Endodermal cell (in vitro differentiated cells): ENCODE data around the gene TMEM175. TPM values are rescaled to one million over a fixed set of nuclear protein-coding genes. Genes with fewer than 3 reads are reported as not detected.
A peak's percentile ranks its signal among the peaks of the same experiment; 100 is the strongest.

Source experiments
- DNase-seq: peaks from one replicate; pipeline ENCODE4 v3.0.0-alpha.2; 2017
- H3K27ac ChIP-seq: 2 replicates; pipeline ENCODE4 v1.5.1; 2013; ENCODE audit warnings: mild to moderate bottlenecking, low read depth, low read length, moderate library complexity
- H3K27me3 ChIP-seq: 2 replicates; pipeline ENCODE4 v1.6.1; 2013; ENCODE audit warnings: mild to moderate bottlenecking, low read length, moderate library complexity; ENCODE audit not compliant: insufficient read depth, control insufficient read depth, poor library complexity, severe bottlenecking
- H3K36me3 ChIP-seq: 2 replicates; pipeline ENCODE4 v1.7.0; 2013; ENCODE audit warnings: mild to moderate bottlenecking, low read length, moderate library complexity; ENCODE audit not compliant: control insufficient read depth, insufficient read depth
- H3K4me1 ChIP-seq: one replicate; pipeline ENCODE4 v1.7.0; 2013; ENCODE audit warnings: low read length; ENCODE audit not compliant: control insufficient read depth, insufficient read depth
- H3K4me3 ChIP-seq: 2 replicates; pipeline ENCODE4 v1.5.1; 2013; ENCODE audit warnings: mild to moderate bottlenecking, low read length, moderate library complexity
- H3K9ac ChIP-seq: 2 replicates; pipeline ENCODE4 v1.6.1; 2013; ENCODE audit warnings: mild to moderate bottlenecking, low read length, moderate library complexity; ENCODE audit not compliant: poor library complexity, severe bottlenecking; ENCODE audit errors: extremely low read depth
- H3K9me3 ChIP-seq: 2 replicates; pipeline ENCODE4 v1.6.1; 2013; ENCODE audit warnings: mild to moderate bottlenecking, low read length, moderate library complexity; ENCODE audit not compliant: control insufficient read depth
- H3K27ac Mint-ChIP-seq: 2 replicates; pipeline ENCODE4 v1.8.0; 2020; ENCODE audit warnings: mixed read lengths
- H3K27me3 Mint-ChIP-seq: 2 replicates; pipeline ENCODE4 v1.8.0; 2021; ENCODE audit warnings: mild to moderate bottlenecking, mixed read lengths; ENCODE audit not compliant: insufficient read depth
- H3K36me3 Mint-ChIP-seq: 2 replicates; pipeline ENCODE4 v1.8.0; 2020; ENCODE audit warnings: low read depth, mixed read lengths
- H3K4me1 Mint-ChIP-seq: 2 replicates; pipeline ENCODE4 v1.8.0; 2020; ENCODE audit warnings: mixed read lengths
- H3K4me3 Mint-ChIP-seq: 2 replicates; pipeline ENCODE4 v1.8.0; 2020; ENCODE audit warnings: mild to moderate bottlenecking, moderate library complexity, mixed read lengths
- H3K9me3 Mint-ChIP-seq: 2 replicates; pipeline ENCODE4 v1.8.0; 2020; ENCODE audit warnings: mild to moderate bottlenecking, mixed read lengths
- WGBS, 2 experiments: methylation state at CpG; one replicate each; pipeline versions ENCODE4 v1.1.5 to v1.1.7; 2013; ENCODE audit warnings: missing lambda C conversion rate in 2 of 2, mixed read lengths in 1 of 2; ENCODE audit not compliant: insufficient coverage in 1 of 2, insufficient read length in 1 of 2; 5-methylcytosine and 5-hydroxymethylcytosine counted together
- total RNA-seq, 2 donors: library from RNA; stranded (reverse); fragmentation: NEBNext Ultra II Directional in 1 of 2; extraction: Animal tissue kit (Norgen Biotek cat#: 25700) in 1 of 2; gene quantifications; 2 replicates in 1 of 2; 3 replicates in 1 of 2; pipeline ENCODE4 v1.2.1, GENCODE V29; 2021
- TF ChIP-seq, protein P1 (sequence below): fragments of 200-600 bp; sonication (generic); conservative IDR thresholded peaks from 2 replicates; pipeline ENCODE4 v1.5.0; 2021; ENCODE audit warnings: antibody characterized with exemption, mild to moderate bottlenecking

Gene TMEM175
- total RNA-seq, 2 donors from 2014 or later = 15.9 to 23.0 TPM

DNA sequence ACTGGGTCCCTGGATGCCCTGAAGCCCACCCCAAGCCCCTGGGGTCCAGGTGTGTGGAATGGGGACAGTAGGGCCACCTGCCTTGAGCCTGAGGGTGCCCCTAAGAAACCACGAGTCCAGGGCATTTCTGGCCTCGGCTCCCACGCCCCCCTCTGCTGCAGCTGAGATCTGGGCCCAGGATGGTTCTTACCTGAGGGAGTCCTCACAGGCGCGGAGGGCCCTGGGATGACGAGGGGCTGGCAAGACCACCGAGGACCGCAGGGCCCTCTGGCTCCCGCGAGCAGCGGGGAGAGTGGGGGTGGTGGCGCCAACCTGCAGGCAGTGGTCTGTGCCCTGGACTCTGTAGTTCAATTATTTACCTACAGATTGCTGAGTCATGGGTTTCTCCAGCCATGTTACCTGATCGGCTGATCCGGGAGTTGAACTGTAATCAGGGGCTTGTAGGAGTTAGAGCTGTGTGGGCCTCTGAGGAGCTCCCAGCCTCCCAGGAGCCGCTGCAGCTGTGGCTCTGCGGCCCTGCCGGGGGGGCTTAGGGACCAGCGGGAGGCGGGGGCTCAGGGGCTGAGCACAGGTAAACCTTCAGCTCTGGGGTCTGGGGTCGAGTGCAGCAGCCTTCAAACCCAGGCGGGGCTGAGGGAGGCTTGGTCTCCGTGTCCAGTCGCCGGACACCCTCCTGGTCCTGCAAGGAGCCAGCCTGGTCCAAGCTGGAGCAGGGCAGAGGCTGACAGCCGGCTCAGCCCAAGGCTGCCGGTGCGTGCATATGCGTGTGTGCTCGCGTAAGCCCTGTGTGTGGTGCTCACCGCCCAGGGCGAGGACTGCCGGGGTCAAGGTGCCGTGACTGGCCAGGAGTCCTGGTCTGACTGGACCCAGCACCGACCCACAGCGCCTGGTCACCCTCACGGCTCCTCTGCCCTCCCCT, 61.1 kb downstream of the TMEM175 start, which contains the start of gene SLC26A1:
SLC26A1 (minus strand) TSS at position 294 of the 919 bp plus-strand sequence. CDS start 1,701 bp downstream, outside the sequence.
- H3K36me3 ChIP-seq = no peaks in the 10 kb centered on the region
- H3K9me3 ChIP-seq = no peaks in the 10 kb centered on the region
- no peak within 1 kb of the TSS for H3K9ac ChIP-seq
- no peaks in the 10 kb centered on the region for H3K9me3 Mint-ChIP-seq
- peaks cover 4% of the 10 kb centered on the region for H3K4me1 Mint-ChIP-seq
- TF ChIP-seq, protein P1, sequence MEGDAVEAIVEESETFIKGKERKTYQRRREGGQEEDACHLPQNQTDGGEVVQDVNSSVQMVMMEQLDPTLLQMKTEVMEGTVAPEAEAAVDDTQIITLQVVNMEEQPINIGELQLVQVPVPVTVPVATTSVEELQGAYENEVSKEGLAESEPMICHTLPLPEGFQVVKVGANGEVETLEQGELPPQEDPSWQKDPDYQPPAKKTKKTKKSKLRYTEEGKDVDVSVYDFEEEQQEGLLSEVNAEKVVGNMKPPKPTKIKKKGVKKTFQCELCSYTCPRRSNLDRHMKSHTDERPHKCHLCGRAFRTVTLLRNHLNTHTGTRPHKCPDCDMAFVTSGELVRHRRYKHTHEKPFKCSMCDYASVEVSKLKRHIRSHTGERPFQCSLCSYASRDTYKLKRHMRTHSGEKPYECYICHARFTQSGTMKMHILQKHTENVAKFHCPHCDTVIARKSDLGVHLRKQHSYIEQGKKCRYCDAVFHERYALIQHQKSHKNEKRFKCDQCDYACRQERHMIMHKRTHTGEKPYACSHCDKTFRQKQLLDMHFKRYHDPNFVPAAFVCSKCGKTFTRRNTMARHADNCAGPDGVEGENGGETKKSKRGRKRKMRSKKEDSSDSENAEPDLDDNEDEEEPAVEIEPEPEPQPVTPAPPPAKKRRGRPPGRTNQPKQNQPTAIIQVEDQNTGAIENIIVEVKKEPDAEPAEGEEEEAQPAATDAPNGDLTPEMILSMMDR = no peak
- no peaks in the 10 kb centered on the region for H3K4me1 ChIP-seq
- DNase-seq = no peak
- H3K27me3 Mint-ChIP-seq = peaks cover 24% of the 10 kb centered on the region
- no peak within 1 kb of the TSS for H3K4me3 ChIP-seq
- H3K4me3 Mint-ChIP-seq = no peak within 1 kb of the TSS
- no peak within 1 kb of the TSS for H3K27ac Mint-ChIP-seq
- no peak within 1 kb of the TSS for H3K27ac ChIP-seq
- peaks cover 2% of the 10 kb centered on the region for H3K36me3 Mint-ChIP-seq
- WGBS, 2 experiments = 91 to 96% methylated on average over 17 to 37 of the region's 37 CpGs
- peaks cover 31% of the 10 kb centered on the region for H3K27me3 ChIP-seq

DNA sequence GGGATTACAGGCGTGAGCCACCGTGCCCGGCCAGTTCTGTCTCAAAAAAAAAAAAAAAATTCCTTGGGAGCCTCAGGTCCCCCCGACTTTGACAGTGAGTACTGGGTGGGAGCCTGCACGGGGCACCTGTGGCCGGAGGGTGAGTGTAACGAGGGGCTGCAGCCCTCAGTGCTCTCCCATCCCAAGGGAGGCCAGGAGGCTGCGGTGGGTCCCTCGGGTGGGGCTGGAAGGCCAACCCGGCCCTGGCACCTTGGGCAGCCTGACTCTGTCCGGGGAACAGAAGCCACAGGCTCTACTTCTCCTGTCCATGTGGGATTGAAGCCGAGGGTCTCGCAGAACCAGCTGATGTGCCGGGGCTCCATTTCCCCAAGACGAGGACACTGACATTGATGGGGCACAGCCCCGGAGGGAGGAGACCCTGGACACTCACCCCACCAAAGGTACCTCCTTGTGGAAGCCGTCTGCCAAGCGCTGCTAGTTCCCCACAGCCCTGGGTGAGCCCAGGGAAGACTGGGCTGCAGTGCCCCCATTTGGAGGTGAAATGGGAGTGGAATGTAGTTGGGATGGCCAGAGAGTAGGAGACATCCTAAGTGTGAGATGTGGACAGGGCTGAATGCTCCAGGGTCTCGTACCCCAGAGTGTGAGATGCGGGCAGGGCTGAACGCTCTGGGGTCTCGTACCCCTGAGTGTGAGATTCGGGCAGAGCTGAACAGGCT, 63.2 kb downstream of the TMEM175 start:
- no peaks in the 10 kb centered on the region for H3K9me3 Mint-ChIP-seq
- no peaks in the 10 kb centered on the region for H3K36me3 ChIP-seq
- 90 to 95% methylated on average over 11 to 23 of the region's 23 CpGs for WGBS, 2 experiments
- DNase-seq = no peak
- no peaks in the 10 kb centered on the region for H3K36me3 Mint-ChIP-seq
- no peak overlapping the region for H3K4me3 Mint-ChIP-seq
- H3K9me3 ChIP-seq = no peaks in the 10 kb centered on the region
- H3K4me3 ChIP-seq = no peak overlapping the region
- H3K27me3 Mint-ChIP-seq = peaks cover 42% of the 10 kb centered on the region
- no peak overlapping the region for H3K27ac ChIP-seq
- TF ChIP-seq, protein P1 = peak; percentile 31
- no peak overlapping the region for H3K27ac Mint-ChIP-seq
- H3K4me1 Mint-ChIP-seq = peaks cover 4% of the 10 kb centered on the region
- H3K27me3 ChIP-seq = peaks cover 52% of the 10 kb centered on the region
- no peaks in the 10 kb centered on the region for H3K4me1 ChIP-seq
- no peak overlapping the region for H3K9ac ChIP-seq

DNA sequence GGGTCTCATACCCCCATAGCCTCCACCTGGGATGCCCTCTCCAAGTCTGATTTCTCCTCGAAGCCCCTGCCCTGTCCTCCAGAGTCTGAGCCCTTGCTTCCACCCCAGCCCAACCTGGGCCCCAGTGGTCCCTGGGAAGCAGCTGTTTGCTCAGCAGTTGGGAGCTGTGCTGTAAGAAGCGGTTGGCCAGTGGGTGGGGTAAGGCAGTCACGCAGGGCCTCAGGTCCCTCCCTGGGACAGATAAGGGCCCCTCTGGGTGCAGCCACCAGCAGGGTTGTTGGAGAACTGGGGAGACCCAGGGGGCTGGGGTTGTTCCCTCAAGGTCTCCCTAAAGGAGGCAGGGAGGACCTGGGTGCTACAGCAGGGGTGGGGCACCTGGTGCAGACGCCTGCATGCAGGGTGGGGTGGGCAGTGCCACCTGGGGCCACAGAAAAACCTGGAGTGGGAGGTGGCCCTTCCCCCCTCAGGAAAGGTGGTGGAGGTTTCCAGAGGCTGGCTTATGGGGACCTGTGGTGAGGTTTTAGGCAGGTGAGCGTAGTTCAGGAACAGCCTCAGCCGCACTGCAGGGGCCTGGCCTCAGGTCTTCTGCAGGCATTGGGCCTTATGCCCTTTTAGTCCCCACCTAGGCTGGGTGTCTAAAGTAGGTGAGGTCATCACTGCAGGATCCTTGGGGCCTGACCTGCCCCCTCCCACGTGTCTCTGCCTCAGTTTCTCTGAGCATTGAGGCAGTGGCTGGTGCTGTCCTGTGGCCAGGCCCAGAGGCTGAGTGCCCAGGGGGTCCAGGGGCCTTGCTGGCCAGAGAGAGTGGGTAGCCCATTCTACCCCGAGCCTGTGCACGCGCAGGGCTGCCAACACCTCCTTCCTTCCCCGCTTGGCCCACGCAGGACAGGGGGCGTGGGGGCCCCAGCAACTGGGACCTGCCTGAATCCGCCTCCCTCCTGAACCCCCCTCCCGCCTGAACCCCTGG, 64.1 kb downstream of the TMEM175 start:
- Mint-ChIP-seq H3K9me3 (no peaks in the 10 kb centered on the region), H3K27ac (no peak overlapping the region), H3K4me3 (peak overlapping the region; percentile 30), H3K27me3 (peaks cover 50% of the 10 kb centered on the region), H3K36me3 (no peaks in the 10 kb centered on the region), H3K4me1 (peaks cover 4% of the 10 kb centered on the region)
- H3K9ac ChIP-seq = no peak overlapping the region
- TF ChIP-seq, protein P1 = no peak
- peaks cover 61% of the 10 kb centered on the region for H3K27me3 ChIP-seq
- DNase-seq = no peak
- H3K4me3 ChIP-seq = no peak overlapping the region
- 72 to 82% methylated on average over 4 to 15 of the region's 15 CpGs for WGBS, 2 experiments
- no peaks in the 10 kb centered on the region for H3K9me3 ChIP-seq
- H3K36me3 ChIP-seq = no peaks in the 10 kb centered on the region
- no peak overlapping the region for H3K27ac ChIP-seq
- H3K4me1 ChIP-seq = no peaks in the 10 kb centered on the region
